Measurements from ENCODE around the gene IL17RA. TPM values are rescaled to one million over a fixed set of nuclear protein-coding genes. Genes with fewer than 3 reads are reported as not detected.

The IL17RA gene
- total RNA-seq, 1 donor from 2014 or later: 23.6 TPM

DNA sequence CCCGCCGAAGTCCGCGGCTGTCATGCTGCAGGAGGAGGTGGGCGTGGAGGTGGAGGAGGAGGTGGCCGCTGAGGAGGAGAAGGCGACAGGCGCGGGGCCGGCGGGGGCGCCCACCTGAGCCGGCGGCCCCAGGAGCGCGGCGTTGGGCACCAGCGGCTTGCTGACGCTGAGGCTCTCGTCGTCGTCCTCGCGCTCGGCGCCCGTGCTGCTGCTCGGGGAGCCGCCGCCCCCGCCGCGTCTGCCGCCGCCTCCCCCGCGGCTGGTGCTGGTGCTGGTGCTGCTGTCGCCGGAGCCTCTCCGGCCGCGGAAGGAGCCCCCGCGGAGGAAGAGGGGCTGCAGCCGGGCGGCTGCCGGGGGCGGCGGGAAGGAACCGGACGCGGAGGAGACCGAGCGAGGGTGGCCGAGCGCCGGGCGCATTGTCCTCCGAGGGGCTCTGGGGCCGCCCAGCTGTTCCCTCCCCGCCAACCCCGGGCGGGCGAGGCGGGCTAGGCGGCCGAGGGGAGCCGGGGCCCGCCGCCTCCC, 36.0 kb downstream of the IL17RA start:
- no peak overlapping the region for H3K4me3 Mint-ChIP-seq
- peaks cover 25% of the 10 kb centered on the region for H3K27me3 Mint-ChIP-seq (ENCODE audit: insufficient read depth)
- H3K27ac Mint-ChIP-seq: no peak overlapping the region
- peaks cover 34% of the 10 kb centered on the region for H3K4me1 Mint-ChIP-seq (ENCODE audit: low read depth)
- H3K9me3 Mint-ChIP-seq: no peaks in the 10 kb centered on the region
- no peak for DNase-seq (ENCODE audit: low spot score)
- peaks cover 3% of the 10 kb centered on the region for H3K36me3 Mint-ChIP-seq (ENCODE audit: low read depth)
- intact Hi-C loops (cut with micrococcal nuclease): loop anchor here (1.0 kb wide), 2 partner anchors 34 to 39 kb away; partner anchors contain the start of gene HDHD5

DNA sequence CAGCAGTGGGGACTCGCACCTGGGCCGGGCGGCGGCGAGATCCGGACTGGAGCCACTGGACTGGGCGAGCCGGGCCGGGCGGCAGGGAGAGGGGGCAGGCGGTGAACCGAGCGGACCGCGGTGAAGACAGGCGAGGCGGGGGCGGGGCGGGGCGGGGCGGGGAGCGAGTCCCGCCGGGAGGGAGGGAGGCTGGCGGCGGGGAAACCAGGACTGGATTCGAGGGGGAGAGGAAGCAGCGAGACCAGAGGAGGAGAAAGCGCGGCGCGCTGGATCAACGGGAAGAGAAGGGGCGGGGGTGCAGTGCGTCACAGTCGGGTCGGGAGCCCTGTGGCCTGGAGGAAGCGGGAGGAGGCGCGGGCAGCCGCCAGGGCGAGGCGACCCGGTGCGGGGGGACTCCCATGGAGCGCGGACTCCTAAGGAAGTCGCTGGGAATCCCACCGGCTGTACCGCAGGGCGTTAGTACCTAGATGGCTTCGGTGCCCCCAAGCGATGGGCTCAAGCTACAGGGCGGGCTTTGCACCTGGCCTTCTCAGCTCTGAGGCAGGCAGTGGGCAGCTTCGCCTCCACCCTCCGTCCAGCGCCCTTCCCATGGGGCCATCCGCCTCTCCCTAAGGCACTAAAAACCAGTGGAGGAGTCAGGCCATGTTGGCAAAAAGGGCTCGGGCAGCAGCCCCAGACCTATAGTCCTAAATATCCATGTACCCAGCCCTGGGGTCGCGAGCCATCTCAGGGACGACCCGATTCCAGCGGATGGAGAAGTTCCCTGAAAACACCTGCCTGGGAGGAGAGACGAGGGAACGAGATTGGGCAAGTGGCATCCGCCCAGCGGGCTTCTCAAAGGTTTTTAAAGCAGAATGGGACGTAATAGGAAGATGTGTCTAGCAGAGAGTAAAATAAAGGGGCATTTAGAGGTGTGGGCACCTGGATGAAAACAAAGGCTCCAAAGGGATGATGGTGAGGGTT, 36.7 kb downstream of the IL17RA start, which contains the start of gene TMEM121B:
TMEM121B (minus strand) TSS at position 128 of the 963 bp plus-strand sequence. CDS start 233 bp downstream, outside the sequence.
- intact Hi-C loops (cut with micrococcal nuclease): no loop called here
- Mint-ChIP-seq H3K27me3 (ENCODE audit: insufficient read depth) (peaks cover 28% of the 10 kb centered on the region), H3K27ac (no peak within 1 kb of the TSS), H3K4me1 (ENCODE audit: low read depth) (peaks cover 27% of the 10 kb centered on the region), H3K9me3 (no peaks in the 10 kb centered on the region), H3K36me3 (ENCODE audit: low read depth) (peaks cover 3% of the 10 kb centered on the region), H3K4me3 (peak within 1 kb of the TSS; percentile 71)
- DNase-seq (ENCODE audit: low spot score): no peak

DNA sequence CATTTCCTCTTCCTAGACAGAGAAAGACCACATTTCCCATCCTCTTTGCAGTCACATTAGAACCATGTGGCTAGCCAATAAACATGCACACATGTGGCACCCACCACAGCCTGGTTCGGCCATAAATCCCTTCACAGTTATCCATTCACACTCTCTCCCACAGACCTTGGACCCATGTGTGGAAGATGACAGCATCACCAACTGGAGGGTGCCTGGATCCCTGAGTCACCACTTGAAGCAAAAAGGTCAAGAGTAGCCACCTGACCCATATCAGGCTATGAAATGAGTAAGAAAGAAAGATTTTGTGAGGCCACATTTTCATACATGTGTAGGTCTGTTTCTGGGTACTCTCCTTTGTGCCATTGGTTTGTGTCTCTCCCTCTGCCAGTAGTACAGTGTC, 45.4 kb downstream of the IL17RA start:
- intact Hi-C loops (cut with micrococcal nuclease): no loop called here
- no peak for DNase-seq (ENCODE audit: low spot score)
- Mint-ChIP-seq H3K27ac (no peak overlapping the region), H3K36me3 (ENCODE audit: low read depth) (peaks cover 6% of the 10 kb centered on the region), H3K4me1 (ENCODE audit: low read depth) (no peaks in the 10 kb centered on the region), H3K27me3 (ENCODE audit: insufficient read depth) (peaks cover 18% of the 10 kb centered on the region), H3K9me3 (no peaks in the 10 kb centered on the region), H3K4me3 (no peak overlapping the region)

DNA sequence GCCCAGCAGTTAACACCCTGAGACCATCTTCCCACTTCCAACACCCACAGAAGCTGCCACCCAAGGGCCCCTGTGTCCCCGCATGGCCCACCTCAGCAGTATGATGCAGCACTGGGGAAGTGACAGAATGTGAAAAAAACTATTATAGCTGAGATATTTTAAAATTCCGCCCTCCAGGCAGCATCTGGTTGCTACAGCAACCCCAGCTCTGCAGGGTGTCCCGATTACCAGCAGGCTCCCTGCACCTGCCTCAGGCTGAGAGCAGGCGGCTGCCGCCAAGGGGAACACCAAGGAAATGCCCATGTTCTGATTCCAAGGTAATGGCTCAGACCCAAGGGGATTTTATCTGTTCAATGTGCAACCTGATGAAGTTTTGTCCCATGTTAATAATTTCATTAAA, 46.9 kb downstream of the IL17RA start:
- Mint-ChIP-seq H3K4me1 (ENCODE audit: low read depth) (no peaks in the 10 kb centered on the region), H3K36me3 (ENCODE audit: low read depth) (peaks cover 7% of the 10 kb centered on the region), H3K27me3 (ENCODE audit: insufficient read depth) (peaks cover 15% of the 10 kb centered on the region), H3K4me3 (no peak overlapping the region), H3K27ac (no peak overlapping the region), H3K9me3 (no peaks in the 10 kb centered on the region)
- DNase-seq (ENCODE audit: low spot score): no peak
- intact Hi-C loops (cut with micrococcal nuclease): no loop called here

DNA sequence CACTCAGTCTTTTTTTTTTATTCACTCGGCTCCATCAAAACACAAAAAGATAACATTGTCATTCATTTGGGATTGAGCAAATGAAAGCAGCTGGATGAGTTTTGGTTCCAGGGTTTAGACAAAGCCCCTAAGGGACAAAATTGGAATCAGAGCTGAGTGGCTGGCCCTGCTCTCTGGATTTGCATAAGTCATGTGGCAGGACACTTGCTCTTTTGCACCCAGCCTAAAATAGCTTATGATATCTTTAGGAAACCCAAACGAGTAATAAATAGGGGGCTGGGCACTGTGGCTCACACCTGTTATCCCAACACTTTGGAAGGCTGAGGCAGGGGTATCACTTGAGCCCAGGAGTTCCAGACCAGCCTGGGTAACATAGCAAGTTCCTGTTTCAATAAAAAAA, 47.3 kb downstream of the IL17RA start:
- peaks cover 10% of the 10 kb centered on the region for H3K36me3 Mint-ChIP-seq (ENCODE audit: low read depth)
- H3K27ac Mint-ChIP-seq: no peak overlapping the region
- intact Hi-C loops (cut with micrococcal nuclease): no loop called here
- no peaks in the 10 kb centered on the region for H3K4me1 Mint-ChIP-seq (ENCODE audit: low read depth)
- H3K27me3 Mint-ChIP-seq (ENCODE audit: insufficient read depth): peaks cover 15% of the 10 kb centered on the region
- no peak for DNase-seq (ENCODE audit: low spot score)
- no peak overlapping the region for H3K4me3 Mint-ChIP-seq
- no peaks in the 10 kb centered on the region for H3K9me3 Mint-ChIP-seq

DNA sequence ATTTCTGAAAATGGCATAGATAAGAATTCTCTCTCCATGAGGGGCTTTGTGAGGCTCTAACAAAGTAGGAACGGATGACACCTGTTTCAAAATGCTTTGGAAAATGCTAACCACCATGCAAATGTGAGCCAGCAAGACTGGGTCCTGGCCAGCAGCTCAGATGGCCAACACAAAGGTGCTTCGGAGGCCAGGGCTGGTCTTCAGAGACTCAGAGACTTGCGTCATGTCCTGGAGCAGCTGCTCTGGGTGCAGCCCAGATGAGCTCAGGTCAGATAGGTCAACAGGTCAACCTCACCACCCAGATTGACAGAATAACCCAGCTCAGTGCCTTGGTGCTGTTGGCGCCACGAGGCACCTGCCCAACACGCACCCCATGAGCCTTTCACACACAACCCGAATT, 48.3 kb downstream of the IL17RA start:
- Mint-ChIP-seq H3K4me3 (no peak overlapping the region), H3K27ac (no peak overlapping the region), H3K36me3 (ENCODE audit: low read depth) (peaks cover 13% of the 10 kb centered on the region), H3K4me1 (ENCODE audit: low read depth) (no peaks in the 10 kb centered on the region), H3K27me3 (ENCODE audit: insufficient read depth) (peaks cover 11% of the 10 kb centered on the region), H3K9me3 (no peaks in the 10 kb centered on the region)
- DNase-seq (ENCODE audit: low spot score): no peak
- intact Hi-C loops (cut with micrococcal nuclease): no loop called here

DNA sequence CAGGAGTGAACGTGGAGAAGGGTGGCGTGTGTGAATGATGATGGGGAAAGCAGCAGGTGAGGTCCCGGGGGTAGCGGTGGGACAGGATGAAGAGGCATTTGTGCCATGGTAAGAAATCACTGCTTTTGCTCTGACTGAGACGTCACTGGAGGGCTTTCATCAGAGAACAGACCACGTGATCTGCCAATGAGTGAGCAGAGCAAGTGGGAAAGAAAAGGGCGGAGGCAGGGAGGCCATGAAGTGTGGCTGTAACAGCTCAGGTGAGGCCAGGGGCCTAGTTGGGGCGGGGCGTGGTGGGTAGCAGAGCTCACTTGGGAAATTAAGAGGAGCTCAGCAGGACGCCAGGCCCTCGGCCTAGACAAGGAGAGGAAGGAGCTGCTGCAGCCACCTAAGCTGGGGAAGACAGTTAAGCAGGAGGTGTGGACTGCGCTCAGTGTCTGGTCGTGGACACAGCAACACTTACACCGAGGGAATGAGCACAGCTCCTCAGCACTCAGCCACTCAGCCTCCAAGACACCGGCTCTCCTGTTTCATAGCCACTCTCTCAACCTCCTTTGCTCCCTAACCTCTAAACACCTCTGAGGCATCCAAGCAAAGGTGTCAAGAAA, 50.5 kb downstream of the IL17RA start:
- intact Hi-C loops (cut with micrococcal nuclease): no loop called here
- Mint-ChIP-seq H3K4me1 (ENCODE audit: low read depth) (no peaks in the 10 kb centered on the region), H3K27me3 (ENCODE audit: insufficient read depth) (peaks cover 2% of the 10 kb centered on the region), H3K36me3 (ENCODE audit: low read depth) (peaks cover 20% of the 10 kb centered on the region), H3K27ac (no peak overlapping the region), H3K9me3 (no peaks in the 10 kb centered on the region), H3K4me3 (no peak overlapping the region)
- DNase-seq (ENCODE audit: low spot score): no peak

DNA sequence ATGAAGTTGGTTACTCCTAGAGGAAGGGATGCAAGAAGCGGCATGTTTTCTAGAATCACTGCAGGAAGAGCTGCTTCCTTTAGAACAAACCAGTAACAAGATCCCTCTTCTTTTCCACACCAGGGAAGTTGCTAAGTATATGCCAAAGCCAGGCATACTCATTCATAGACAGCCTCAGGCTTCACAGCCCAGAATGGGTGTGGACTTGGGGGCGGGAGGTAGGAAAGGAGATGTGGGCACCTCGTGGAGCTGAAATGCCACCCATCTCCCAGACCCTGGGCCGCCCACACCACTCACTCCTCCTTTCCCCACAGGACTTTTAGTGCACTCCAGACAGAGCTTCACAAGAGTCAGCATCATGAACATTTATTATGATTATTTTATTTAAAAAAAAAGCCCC, 52.4 kb downstream of the IL17RA start:
- Mint-ChIP-seq H3K27ac (no peak overlapping the region), H3K36me3 (ENCODE audit: low read depth) (peaks cover 23% of the 10 kb centered on the region), H3K4me3 (no peak overlapping the region), H3K4me1 (ENCODE audit: low read depth) (no peaks in the 10 kb centered on the region), H3K9me3 (no peaks in the 10 kb centered on the region), H3K27me3 (ENCODE audit: insufficient read depth) (no peaks in the 10 kb centered on the region)
- intact Hi-C loops (cut with micrococcal nuclease): no loop called here
- DNase-seq (ENCODE audit: low spot score): no peak

DNA sequence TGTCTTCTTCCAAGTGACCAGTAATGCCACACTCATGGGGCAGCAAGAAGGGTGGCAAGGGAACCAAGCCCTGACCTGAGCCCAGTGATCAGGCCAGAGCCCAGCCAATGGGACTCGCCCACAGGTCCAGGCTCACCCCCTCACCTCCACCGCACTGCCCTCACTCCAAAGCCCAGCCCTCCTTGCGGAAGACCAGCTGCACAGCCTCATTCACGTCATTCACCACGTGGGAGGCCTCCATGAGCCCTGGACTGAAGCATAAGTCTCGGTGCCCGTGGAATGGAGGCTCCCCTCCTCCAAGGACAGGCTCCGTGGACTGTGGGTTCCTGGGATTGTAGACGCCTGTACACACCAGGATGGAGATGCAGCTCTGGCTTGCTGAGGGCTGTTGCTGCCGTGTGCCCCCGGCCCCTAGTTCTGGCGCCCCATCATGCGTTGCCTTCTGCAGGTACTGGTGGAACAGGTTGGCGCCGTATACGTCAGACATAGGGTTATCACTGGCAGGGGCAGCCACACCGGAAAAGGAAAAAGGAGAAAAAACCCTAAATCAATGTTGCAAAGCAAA, 53.1 kb downstream of the IL17RA start:
- DNase-seq (ENCODE audit: low spot score): no peak
- no peak overlapping the region for H3K4me3 Mint-ChIP-seq
- no peak overlapping the region for H3K27ac Mint-ChIP-seq
- H3K9me3 Mint-ChIP-seq: no peaks in the 10 kb centered on the region
- H3K27me3 Mint-ChIP-seq (ENCODE audit: insufficient read depth): no peaks in the 10 kb centered on the region
- intact Hi-C loops (cut with micrococcal nuclease): no loop called here
- no peaks in the 10 kb centered on the region for H3K4me1 Mint-ChIP-seq (ENCODE audit: low read depth)
- H3K36me3 Mint-ChIP-seq (ENCODE audit: low read depth): peaks cover 30% of the 10 kb centered on the region

DNA sequence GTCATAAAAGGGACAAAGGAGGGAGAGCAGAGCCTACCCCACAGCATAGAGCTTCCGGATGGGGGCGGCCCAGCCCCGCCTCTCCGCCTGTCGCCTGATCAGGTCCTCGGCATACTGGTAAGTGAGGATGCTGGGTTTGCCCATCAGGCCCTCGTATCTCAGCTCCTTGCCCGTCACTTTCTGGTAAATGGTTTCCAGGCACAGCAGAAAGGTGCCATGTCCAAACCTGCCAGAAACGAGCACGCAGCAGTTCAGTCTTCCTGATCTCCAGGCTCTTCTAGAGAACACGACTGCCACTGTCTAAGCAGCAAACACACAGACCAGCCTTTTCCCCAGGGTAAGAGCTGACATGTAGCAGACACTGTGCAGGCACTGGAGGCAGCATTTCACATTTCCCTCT, 53.7 kb downstream of the IL17RA start:
- peaks cover 33% of the 10 kb centered on the region for H3K36me3 Mint-ChIP-seq (ENCODE audit: low read depth)
- no peaks in the 10 kb centered on the region for H3K9me3 Mint-ChIP-seq
- no peak overlapping the region for H3K4me3 Mint-ChIP-seq
- no peaks in the 10 kb centered on the region for H3K4me1 Mint-ChIP-seq (ENCODE audit: low read depth)
- intact Hi-C loops (cut with micrococcal nuclease): no loop called here
- DNase-seq (ENCODE audit: low spot score): no peak
- no peaks in the 10 kb centered on the region for H3K27me3 Mint-ChIP-seq (ENCODE audit: insufficient read depth)
- no peak overlapping the region for H3K27ac Mint-ChIP-seq

DNA sequence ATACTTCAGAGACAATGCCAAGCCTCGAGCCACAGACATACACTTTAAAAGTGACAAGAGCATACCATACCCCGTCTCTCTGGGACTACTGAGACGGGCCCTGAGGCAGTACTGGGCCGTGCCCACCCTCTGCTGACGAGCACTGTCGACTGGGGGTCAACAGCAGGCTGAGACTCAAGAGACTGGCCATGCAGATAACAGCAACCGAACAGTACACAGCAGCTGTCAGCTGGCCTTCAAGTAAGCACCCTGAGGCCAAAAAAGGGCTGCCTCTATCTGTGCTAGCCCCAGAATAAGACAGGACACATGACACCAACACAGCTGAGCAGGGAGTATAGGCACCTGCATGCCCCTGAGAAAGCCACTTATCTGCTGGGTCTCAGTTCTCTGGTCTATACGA, 55.2 kb downstream of the IL17RA start:
- Mint-ChIP-seq H3K4me3 (no peak overlapping the region), H3K36me3 (ENCODE audit: low read depth) (peaks cover 30% of the 10 kb centered on the region), H3K27ac (no peak overlapping the region), H3K27me3 (ENCODE audit: insufficient read depth) (no peaks in the 10 kb centered on the region), H3K4me1 (ENCODE audit: low read depth) (no peaks in the 10 kb centered on the region), H3K9me3 (no peaks in the 10 kb centered on the region)
- no peak for DNase-seq (ENCODE audit: low spot score)
- intact Hi-C loops (cut with micrococcal nuclease): no loop called here

DNA sequence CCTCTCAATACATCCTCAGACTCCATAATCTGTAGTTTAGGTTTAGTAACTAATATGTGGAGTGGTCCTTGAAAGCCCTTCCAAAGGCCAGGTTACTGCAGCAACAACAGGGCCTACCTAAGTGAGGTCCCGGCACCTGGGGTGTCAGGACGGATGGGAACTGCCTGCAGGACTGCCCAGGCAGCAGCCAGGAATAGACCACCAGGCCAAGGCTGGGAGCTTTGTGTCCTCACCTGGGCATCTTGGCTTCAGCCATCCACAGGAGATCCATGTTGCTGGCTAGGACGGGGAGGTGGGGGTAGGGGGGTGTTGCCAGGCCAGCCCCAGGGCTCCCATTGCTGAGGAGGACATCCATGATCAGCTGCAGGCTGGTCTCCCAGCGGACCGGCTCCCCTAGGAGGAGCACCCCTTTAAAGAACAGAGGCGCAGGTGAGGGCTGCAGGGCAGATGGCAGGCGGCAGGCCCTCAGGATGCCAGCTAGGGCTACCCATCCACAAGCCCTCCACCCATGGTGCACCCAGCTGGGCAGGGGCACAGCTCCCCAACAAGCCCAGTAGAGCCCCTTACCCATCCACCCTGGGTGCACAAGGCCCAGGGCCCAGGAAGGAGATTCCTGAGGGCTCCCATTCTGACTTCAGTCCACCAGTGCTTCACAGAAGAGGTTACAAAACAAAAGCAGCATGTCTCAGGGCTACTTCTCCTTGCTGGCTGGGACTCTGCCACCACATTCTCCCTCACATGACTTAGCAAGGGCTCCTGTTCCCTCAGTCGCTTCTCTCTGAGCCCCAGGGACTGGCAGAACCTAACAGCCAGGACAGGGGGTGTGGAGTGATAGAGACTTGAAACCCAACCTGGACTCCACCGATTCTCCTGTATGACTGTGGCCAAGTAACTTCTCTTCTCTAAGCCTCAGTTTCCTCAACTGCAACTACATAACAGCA, 56.3 kb downstream of the IL17RA start:
- Mint-ChIP-seq H3K27me3 (ENCODE audit: insufficient read depth) (no peaks in the 10 kb centered on the region), H3K4me3 (no peak overlapping the region), H3K4me1 (ENCODE audit: low read depth) (no peaks in the 10 kb centered on the region), H3K9me3 (no peaks in the 10 kb centered on the region), H3K36me3 (ENCODE audit: low read depth) (peaks cover 28% of the 10 kb centered on the region), H3K27ac (no peak overlapping the region)
- DNase-seq (ENCODE audit: low spot score): no peak
- intact Hi-C loops (cut with micrococcal nuclease): no loop called here
